Thoracic aorta (tissue), 2 donors: ENCODE measurements around the gene PDE10A. TPM values are rescaled to one million over a fixed set of nuclear protein-coding genes. Genes with fewer than 3 reads are reported as not detected.

Source experiments
- ATAC-seq: fragments of 150-250 bp; one replicate; pipeline ENCODE4 v1.8.0; 2017; ENCODE audit warnings: low read depth; ENCODE audit not compliant: insufficient number of reproducible peaks, low FRiP score
- DNase-seq: peaks from one replicate; pipeline ENCODE4 v3.0.0-alpha.2; 2020; ENCODE audit warnings: low spot score
- H3K27ac ChIP-seq, 2 donors: fragments of 200-600 bp; sonication (generic); 1 replicate in 1 of 2; 2 replicates in 1 of 2; pipeline ENCODE4 v1.5.1; 2016; ENCODE audit warnings: mild to moderate bottlenecking in 2 of 2, moderate library complexity in 2 of 2
- H3K27me3 ChIP-seq: fragments of 200-600 bp; sonication (generic); replicated peaks from 2 replicates; pipeline ENCODE4 v1.6.0; 2016; ENCODE audit warnings: mild to moderate bottlenecking; ENCODE audit not compliant: insufficient read depth
- H3K36me3 ChIP-seq: fragments of 200-600 bp; sonication (generic); one replicate; pipeline ENCODE4 v1.5.1; 2016
- H3K4me1 ChIP-seq, 2 donors: fragments of 200-600 bp; sonication (generic); 1 replicate in 1 of 2; 2 replicates in 1 of 2; pipeline versions ENCODE4 v1.5.1 to v1.6.0; 2016; ENCODE audit warnings: low read depth in 2 of 2, mild to moderate bottlenecking in 1 of 2; ENCODE audit not compliant: control insufficient read depth in 1 of 2
- H3K4me3 ChIP-seq: fragments of 200-600 bp; sonication (generic); 2 replicates; pipeline ENCODE4 v1.5.1; 2016; ENCODE audit warnings: mild to moderate bottlenecking
- H3K9me3 ChIP-seq: fragments of 200-600 bp; sonication (generic); 2 replicates; pipeline ENCODE4 v1.5.1; 2016
- total RNA-seq, 2 donors: library from RNA; depleted of rRNA; stranded (reverse); fragments of >200 nt; gene quantifications; one replicate each; pipeline versions ENCODE4 v1.1.0 to v1.2.3, GENCODE V29; 2016
- TF ChIP-seq, protein P1 (sequence below): fragments of 200-600 bp; sonication (generic); IDR thresholded peaks from one replicate; pipeline ENCODE4 v1.5.1; 2019; ENCODE audit warnings: antibody characterized with exemption

The PDE10A gene
- total RNA-seq, 2 donors from 2014 or later, result 7.0 to 20.8 TPM

DNA sequence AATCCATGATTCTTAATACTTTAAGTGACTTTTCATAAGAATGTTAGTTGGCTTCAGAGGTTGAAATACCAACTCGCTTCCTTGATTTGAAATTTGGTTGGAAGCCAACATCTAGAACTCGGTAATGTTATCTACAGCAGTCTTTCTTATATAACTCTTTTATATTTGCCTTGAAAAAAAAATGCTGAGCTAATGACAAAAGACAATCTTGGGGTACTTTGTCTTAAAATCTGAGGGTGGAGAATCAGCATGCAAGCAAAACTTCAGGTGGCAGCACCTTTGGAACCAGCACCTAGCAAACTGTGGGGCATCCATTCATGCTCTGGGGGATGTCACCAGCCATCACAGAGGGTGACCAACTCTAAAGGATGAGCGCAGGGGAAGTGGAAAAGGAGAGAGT lies 76.3 kb downstream of the PDE10A start:
- H3K9me3 ChIP-seq, result no peaks in the 10 kb centered on the region
- ATAC-seq, result no peak
- TF ChIP-seq, protein P1, sequence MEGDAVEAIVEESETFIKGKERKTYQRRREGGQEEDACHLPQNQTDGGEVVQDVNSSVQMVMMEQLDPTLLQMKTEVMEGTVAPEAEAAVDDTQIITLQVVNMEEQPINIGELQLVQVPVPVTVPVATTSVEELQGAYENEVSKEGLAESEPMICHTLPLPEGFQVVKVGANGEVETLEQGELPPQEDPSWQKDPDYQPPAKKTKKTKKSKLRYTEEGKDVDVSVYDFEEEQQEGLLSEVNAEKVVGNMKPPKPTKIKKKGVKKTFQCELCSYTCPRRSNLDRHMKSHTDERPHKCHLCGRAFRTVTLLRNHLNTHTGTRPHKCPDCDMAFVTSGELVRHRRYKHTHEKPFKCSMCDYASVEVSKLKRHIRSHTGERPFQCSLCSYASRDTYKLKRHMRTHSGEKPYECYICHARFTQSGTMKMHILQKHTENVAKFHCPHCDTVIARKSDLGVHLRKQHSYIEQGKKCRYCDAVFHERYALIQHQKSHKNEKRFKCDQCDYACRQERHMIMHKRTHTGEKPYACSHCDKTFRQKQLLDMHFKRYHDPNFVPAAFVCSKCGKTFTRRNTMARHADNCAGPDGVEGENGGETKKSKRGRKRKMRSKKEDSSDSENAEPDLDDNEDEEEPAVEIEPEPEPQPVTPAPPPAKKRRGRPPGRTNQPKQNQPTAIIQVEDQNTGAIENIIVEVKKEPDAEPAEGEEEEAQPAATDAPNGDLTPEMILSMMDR, result no peak

DNA sequence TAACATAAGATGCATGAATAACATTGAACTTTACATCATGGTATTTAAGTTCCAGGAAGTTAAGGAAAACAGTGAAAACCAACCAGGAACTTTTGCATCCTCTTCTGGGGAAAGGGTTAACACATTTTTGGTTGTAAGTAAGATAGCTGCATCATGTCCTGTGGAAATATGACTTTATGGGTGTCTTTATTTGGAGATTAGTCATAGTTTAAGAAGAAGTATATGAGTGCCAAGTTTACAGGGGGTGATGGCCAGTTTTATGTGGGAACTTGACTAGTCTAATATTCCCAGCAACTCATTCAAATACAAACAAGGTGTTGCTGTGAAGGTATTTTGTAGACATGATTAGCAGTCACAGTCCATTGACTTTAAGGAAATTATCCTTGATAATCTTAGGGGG lies 78.0 kb downstream of the PDE10A start:
- Histone ChIP-seq H3K4me3 (no peak overlapping the region), H3K27me3 (no peaks in the 10 kb centered on the region), H3K9me3 (no peaks in the 10 kb centered on the region), H3K27ac (no peak overlapping the region), H3K4me1 (no peaks in the 10 kb centered on the region), H3K36me3 (no peaks in the 10 kb centered on the region)
- DNase-seq, result no peak
- TF ChIP-seq, protein P1, result no peak
- no peak for ATAC-seq

More for the DNA sequence above, 76.3 kb downstream of the PDE10A start:
- Histone ChIP-seq H3K36me3 (no peaks in the 10 kb centered on the region), H3K4me1 (no peaks in the 10 kb centered on the region), H3K4me3 (no peak overlapping the region), H3K27ac (no peak overlapping the region), H3K27me3 (no peaks in the 10 kb centered on the region)
- DNase-seq, result no peak

DNA sequence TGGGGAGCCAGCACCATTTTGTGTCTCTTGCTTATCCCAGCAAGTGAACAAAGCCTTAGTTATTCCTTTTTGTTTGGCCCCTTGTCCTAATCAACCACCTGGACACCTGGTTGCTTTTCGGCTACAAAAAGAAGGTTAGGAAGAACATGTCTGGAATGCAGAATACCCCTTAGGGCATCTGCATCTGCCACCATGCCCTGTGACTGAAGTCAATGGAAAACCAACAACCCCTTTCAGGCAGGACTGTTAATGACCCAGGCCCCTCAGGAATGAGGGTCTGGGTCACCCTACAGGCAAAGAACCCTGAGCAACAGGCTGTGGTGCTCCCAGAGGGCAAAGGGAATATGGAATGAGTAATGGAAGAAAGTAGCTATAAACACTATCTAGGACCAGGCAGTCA lies 78.5 kb downstream of the PDE10A start:
- TF ChIP-seq, protein P1, result no peak
- H3K4me3 ChIP-seq, result no peak overlapping the region
- H3K4me1 ChIP-seq, result no peaks in the 10 kb centered on the region
- no peaks in the 10 kb centered on the region for H3K36me3 ChIP-seq
- no peaks in the 10 kb centered on the region for H3K9me3 ChIP-seq
- no peak overlapping the region for H3K27ac ChIP-seq
- DNase-seq, result no peak
- H3K27me3 ChIP-seq, result no peaks in the 10 kb centered on the region
- no peak for ATAC-seq

DNA sequence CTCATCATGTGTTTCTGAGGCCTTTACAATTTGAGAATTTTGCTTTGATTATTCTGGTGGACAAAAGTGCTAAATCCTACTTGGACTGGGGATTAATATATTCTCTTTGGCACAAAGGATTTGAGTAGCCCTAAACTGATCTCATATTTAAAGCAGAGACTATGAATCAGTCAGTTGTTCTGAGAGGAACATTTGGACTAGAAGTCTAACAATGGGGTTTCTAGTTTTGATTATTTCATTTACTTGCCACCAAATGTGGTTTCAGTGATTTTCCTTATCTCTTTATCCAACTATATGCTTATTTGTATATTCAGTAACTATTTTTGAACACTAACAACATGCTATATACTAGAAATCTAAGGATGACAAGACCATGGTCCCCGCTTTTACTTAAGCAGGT lies 81.4 kb downstream of the PDE10A start:
- H3K27me3 ChIP-seq, result no peaks in the 10 kb centered on the region
- H3K4me3 ChIP-seq, result no peak overlapping the region
- no peaks in the 10 kb centered on the region for H3K4me1 ChIP-seq
- H3K36me3 ChIP-seq, result no peaks in the 10 kb centered on the region
- no peak for DNase-seq
- no peaks in the 10 kb centered on the region for H3K9me3 ChIP-seq
- no peak for ATAC-seq
- TF ChIP-seq, protein P1, result no peak
- H3K27ac ChIP-seq, result no peak overlapping the region

DNA sequence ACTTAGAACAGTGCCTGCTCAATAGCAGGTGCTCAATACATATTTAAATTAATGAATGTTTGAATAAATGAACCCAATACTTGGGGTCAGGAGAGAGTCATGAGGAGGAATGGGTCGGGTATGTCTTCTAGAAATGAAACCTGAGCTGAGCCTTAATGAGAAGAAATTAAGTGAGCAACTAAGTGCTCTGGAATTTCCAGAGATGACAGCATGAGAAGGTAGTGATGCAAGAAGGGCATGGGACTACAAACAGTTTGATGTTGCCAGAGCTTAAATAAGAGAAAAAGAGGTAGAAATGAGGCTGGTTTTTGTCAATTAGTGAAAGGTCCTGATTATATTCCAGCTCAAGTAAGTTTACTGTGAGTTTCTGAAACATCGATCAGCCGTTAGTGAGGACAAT lies 82.9 kb downstream of the PDE10A start:
- Histone ChIP-seq H3K4me3 (no peak overlapping the region), H3K36me3 (no peaks in the 10 kb centered on the region), H3K9me3 (no peaks in the 10 kb centered on the region), H3K27me3 (no peaks in the 10 kb centered on the region), H3K4me1 (no peaks in the 10 kb centered on the region), H3K27ac (no peak overlapping the region)
- no peak for ATAC-seq
- TF ChIP-seq, protein P1, result no peak
- DNase-seq, result no peak
